HepG2 (cell line): ENCODE data around the gene C17orf58.

ENCODE experiments used
- BHLHE40 ChIP-seq: IDR thresholded peaks from 2 replicates; pipeline ENCODE4 v1.6.1; 2011; ENCODE audit warnings: low read length, improper control_type of control experiment
- EZH2 ChIP-seq: conservative IDR thresholded peaks from 2 replicates; pipeline ENCODE4 v1.6.1; 2012; ENCODE audit warnings: mild to moderate bottlenecking, low read depth, low read length, moderate library complexity
- GATAD2A ChIP-seq: IDR thresholded peaks from 2 replicates; pipeline ENCODE4 v1.6.1; 2016
- KDM1A ChIP-seq: IDR thresholded peaks from 2 replicates; pipeline ENCODE4 v1.6.1; 2016; ENCODE audit warnings: missing compliant biosample characterization
- MEIS1 ChIP-seq: sonication (generic); formaldehyde crosslinking; IDR thresholded peaks from 2 replicates; pipeline ENCODE4 v1.9.0; 2021; ENCODE audit warnings: mild to moderate bottlenecking, missing genetic modification reagents, moderate library complexity, borderline replicate concordance
- NR1H2 ChIP-seq: sonication (generic); formaldehyde crosslinking; IDR thresholded peaks from 2 replicates; pipeline ENCODE4 v1.8.1; 2022; ENCODE audit warnings: low read depth, missing genetic modification reagents, borderline replicate concordance
- RBFOX2 ChIP-seq: fragments of 200-400 bp; formaldehyde crosslinking; IDR thresholded peaks from 2 replicates; pipeline ENCODE4 v1.6.1; 2017; ENCODE audit warnings: low read depth, mild to moderate bottlenecking, low read length
- SMAD1 ChIP-seq: sonication (generic); formaldehyde crosslinking; IDR thresholded peaks from 2 replicates; pipeline ENCODE4 v1.4.0; 2020; ENCODE audit warnings: missing genetic modification reagents, low read depth, mild to moderate bottlenecking, borderline replicate concordance
- SSRP1 ChIP-seq: IDR thresholded peaks from 2 replicates; pipeline ENCODE4 v1.6.1; 2016; ENCODE audit warnings: control low read depth
- YY1 ChIP-seq: IDR thresholded peaks from 2 replicates; pipeline ENCODE4 v1.6.1; 2011; ENCODE audit warnings: low read length, low read depth, moderate library complexity, mild to moderate bottlenecking; ENCODE audit not compliant: insufficient read depth, insufficient replicate concordance
- ZFP36L1 ChIP-seq: sonication (generic); formaldehyde crosslinking; IDR thresholded peaks from 2 replicates; pipeline ENCODE4 v1.8.0; 2022; ENCODE audit warnings: mild to moderate bottlenecking, missing genetic modification reagents, moderate library complexity
- TF ChIP-seq, protein P1 (sequence below): sonication (generic); formaldehyde crosslinking; IDR thresholded peaks from 2 replicates; pipeline ENCODE4 v1.5.0; 2020; ENCODE audit warnings: mild to moderate bottlenecking, missing genetic modification reagents, moderate library complexity
- TF ChIP-seq, protein P2 (sequence below): IDR thresholded peaks from 2 replicates; pipeline ENCODE4 v1.6.1; 2012; ENCODE audit warnings: inconsistent platforms

DNA sequence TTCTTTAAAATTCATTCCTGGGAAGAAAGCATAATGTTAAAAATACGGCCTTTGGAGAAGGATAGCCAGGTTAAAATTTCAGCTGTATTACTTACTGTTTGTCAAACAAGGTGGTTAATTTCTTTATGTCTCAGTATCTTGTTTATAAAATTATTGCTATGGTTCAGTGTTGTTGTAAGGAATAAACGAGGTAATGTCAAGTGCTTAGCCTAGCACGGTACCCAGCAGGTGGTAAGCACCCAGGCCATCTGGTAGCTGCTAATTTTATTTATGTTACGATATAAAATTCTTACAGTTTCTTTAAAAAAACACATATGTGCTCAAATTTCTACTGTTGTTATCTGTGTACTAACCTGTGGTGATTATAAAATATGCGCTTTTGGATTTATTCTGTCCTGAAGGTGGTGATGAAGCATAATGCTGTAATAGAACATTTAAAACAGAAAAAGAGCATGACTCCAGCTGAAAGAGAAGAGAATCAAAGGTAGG is 48.9 kb downstream of the C17orf58 start:
- TF ChIP-seq BHLHE40 (no peak), YY1 (no peak), EZH2 (no peak), MEIS1 (CRISPR knock-in tag) (no peak), NR1H2 (CRISPR knock-in tag) (no peak), SMAD1 (CRISPR knock-in tag) (no peak), ZFP36L1 (no peak), KDM1A (no peak), SSRP1 (no peak), GATAD2A (no peak), RBFOX2 (no peak)
- TF ChIP-seq, protein P1, sequence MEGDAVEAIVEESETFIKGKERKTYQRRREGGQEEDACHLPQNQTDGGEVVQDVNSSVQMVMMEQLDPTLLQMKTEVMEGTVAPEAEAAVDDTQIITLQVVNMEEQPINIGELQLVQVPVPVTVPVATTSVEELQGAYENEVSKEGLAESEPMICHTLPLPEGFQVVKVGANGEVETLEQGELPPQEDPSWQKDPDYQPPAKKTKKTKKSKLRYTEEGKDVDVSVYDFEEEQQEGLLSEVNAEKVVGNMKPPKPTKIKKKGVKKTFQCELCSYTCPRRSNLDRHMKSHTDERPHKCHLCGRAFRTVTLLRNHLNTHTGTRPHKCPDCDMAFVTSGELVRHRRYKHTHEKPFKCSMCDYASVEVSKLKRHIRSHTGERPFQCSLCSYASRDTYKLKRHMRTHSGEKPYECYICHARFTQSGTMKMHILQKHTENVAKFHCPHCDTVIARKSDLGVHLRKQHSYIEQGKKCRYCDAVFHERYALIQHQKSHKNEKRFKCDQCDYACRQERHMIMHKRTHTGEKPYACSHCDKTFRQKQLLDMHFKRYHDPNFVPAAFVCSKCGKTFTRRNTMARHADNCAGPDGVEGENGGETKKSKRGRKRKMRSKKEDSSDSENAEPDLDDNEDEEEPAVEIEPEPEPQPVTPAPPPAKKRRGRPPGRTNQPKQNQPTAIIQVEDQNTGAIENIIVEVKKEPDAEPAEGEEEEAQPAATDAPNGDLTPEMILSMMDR (CRISPR knock-in tag), result no peak
- TF ChIP-seq, protein P2, sequence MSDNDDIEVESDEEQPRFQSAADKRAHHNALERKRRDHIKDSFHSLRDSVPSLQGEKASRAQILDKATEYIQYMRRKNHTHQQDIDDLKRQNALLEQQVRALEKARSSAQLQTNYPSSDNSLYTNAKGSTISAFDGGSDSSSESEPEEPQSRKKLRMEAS, result no peak
